ENCODE data around the gene USH1C.

Gene USH1C

GRCh38 chr11:17481905-17482304 lies 62.3 kb downstream of the USH1C start:
- no peak overlapping the region for H3K4me3 ChIP-seq (ENCODE audit: low read depth, low read length)
- H3K36me3 ChIP-seq (ENCODE audit: control insufficient read depth, insufficient read depth, low read length), result no peaks in the 10 kb centered on the region
- H3K9ac ChIP-seq (ENCODE audit: low read depth, low read length), result no peak overlapping the region
- H3K27ac ChIP-seq (ENCODE audit: low read depth, low read length), result no peak overlapping the region
- peaks cover 12% of the 10 kb centered on the region for H3K4me1 ChIP-seq (ENCODE audit: control insufficient read depth, insufficient read depth, low read length)
- no peaks in the 10 kb centered on the region for H3K9me3 ChIP-seq (ENCODE audit: control insufficient read depth, insufficient read depth, low read length)
- H3K27me3 ChIP-seq (ENCODE audit: control insufficient read depth, insufficient read depth, low read length), result peaks cover 25% of the 10 kb centered on the region

- no peaks in the 10 kb centered on the region for H3K9me3 ChIP-seq (ENCODE audit: control insufficient read depth, insufficient read depth, low read length)
- no peak overlapping the region for H3K4me3 ChIP-seq (ENCODE audit: low read depth, low read length)
- H3K4me1 ChIP-seq (ENCODE audit: control insufficient read depth, insufficient read depth, low read length), result peaks cover 12% of the 10 kb centered on the region
- H3K9ac ChIP-seq (ENCODE audit: low read depth, low read length), result no peak overlapping the region
- no peaks in the 10 kb centered on the region for H3K36me3 ChIP-seq (ENCODE audit: control insufficient read depth, insufficient read depth, low read length)
- H3K27me3 ChIP-seq (ENCODE audit: control insufficient read depth, insufficient read depth, low read length), result peaks cover 47% of the 10 kb centered on the region
- no peak overlapping the region for H3K27ac ChIP-seq (ENCODE audit: low read depth, low read length)
These were observed 64.7 kb downstream of the USH1C start for GRCh38 chr11:17479284-17480214.

GRCh38 chr11:17478070-17478469 lies 66.1 kb downstream of the USH1C start:
- Histone ChIP-seq H3K4me1 (ENCODE audit: control insufficient read depth, insufficient read depth, low read length) (peaks cover 12% of the 10 kb centered on the region), H3K36me3 (ENCODE audit: control insufficient read depth, insufficient read depth, low read length) (no peaks in the 10 kb centered on the region), H3K27ac (ENCODE audit: low read depth, low read length) (no peak overlapping the region), H3K4me3 (ENCODE audit: low read depth, low read length) (no peak overlapping the region), H3K9ac (ENCODE audit: low read depth, low read length) (no peak overlapping the region), H3K27me3 (ENCODE audit: control insufficient read depth, insufficient read depth, low read length) (peaks cover 59% of the 10 kb centered on the region), H3K9me3 (ENCODE audit: control insufficient read depth, insufficient read depth, low read length) (no peaks in the 10 kb centered on the region)

- peak overlapping the region; percentile 50; the same call in 1 of the 2 replicates for H3K4me3 ChIP-seq (ENCODE audit: low read depth, low read length)
- no peak overlapping the region for H3K9ac ChIP-seq (ENCODE audit: low read depth, low read length)
- H3K27me3 ChIP-seq (ENCODE audit: control insufficient read depth, insufficient read depth, low read length), result peaks cover 59% of the 10 kb centered on the region
- H3K9me3 ChIP-seq (ENCODE audit: control insufficient read depth, insufficient read depth, low read length), result no peaks in the 10 kb centered on the region
- no peaks in the 10 kb centered on the region for H3K36me3 ChIP-seq (ENCODE audit: control insufficient read depth, insufficient read depth, low read length)
- H3K27ac ChIP-seq (ENCODE audit: low read depth, low read length), result no peak overlapping the region
- H3K4me1 ChIP-seq (ENCODE audit: control insufficient read depth, insufficient read depth, low read length), result peaks cover 12% of the 10 kb centered on the region
These were observed 66.9 kb downstream of the USH1C start for GRCh38 chr11:17477361-17477760.

GRCh38 chr11:17477084-17477333 lies 67.2 kb downstream of the USH1C start:
- Histone ChIP-seq H3K27ac (ENCODE audit: low read depth, low read length) (no peak overlapping the region), H3K4me3 (ENCODE audit: low read depth, low read length) (peak overlapping the region; percentile 50; the same call in 1 of the 2 replicates), H3K9ac (ENCODE audit: low read depth, low read length) (no peak overlapping the region), H3K9me3 (ENCODE audit: control insufficient read depth, insufficient read depth, low read length) (no peaks in the 10 kb centered on the region), H3K4me1 (ENCODE audit: control insufficient read depth, insufficient read depth, low read length) (peaks cover 12% of the 10 kb centered on the region), H3K27me3 (ENCODE audit: control insufficient read depth, insufficient read depth, low read length) (peaks cover 59% of the 10 kb centered on the region), H3K36me3 (ENCODE audit: control insufficient read depth, insufficient read depth, low read length) (no peaks in the 10 kb centered on the region)

- Histone ChIP-seq H3K4me1 (ENCODE audit: control insufficient read depth, insufficient read depth, low read length) (peaks cover 12% of the 10 kb centered on the region), H3K36me3 (ENCODE audit: control insufficient read depth, insufficient read depth, low read length) (no peaks in the 10 kb centered on the region), H3K9ac (ENCODE audit: low read depth, low read length) (no peak within 1 kb of the TSS), H3K4me3 (ENCODE audit: low read depth, low read length) (peak within 1 kb of the TSS; percentile 76), H3K27ac (ENCODE audit: low read depth, low read length) (no peak within 1 kb of the TSS), H3K27me3 (ENCODE audit: control insufficient read depth, insufficient read depth, low read length) (peaks cover 59% of the 10 kb centered on the region), H3K9me3 (ENCODE audit: control insufficient read depth, insufficient read depth, low read length) (no peaks in the 10 kb centered on the region)
These were observed 67.7 kb downstream of the USH1C start, which contains the start of gene ABCC8 for GRCh38 chr11:17476317-17477083. Gene ABCC8 (minus strand): TSS chr11:17476845. CDS start chr11:17476776, 69 bp downstream.

- H3K9me3 ChIP-seq (ENCODE audit: control insufficient read depth, insufficient read depth, low read length), result no peaks in the 10 kb centered on the region
- no peaks in the 10 kb centered on the region for H3K36me3 ChIP-seq (ENCODE audit: control insufficient read depth, insufficient read depth, low read length)
- H3K4me3 ChIP-seq (ENCODE audit: low read depth, low read length), result peak overlapping the region; percentile 76
- peaks cover 59% of the 10 kb centered on the region for H3K27me3 ChIP-seq (ENCODE audit: control insufficient read depth, insufficient read depth, low read length)
- H3K9ac ChIP-seq (ENCODE audit: low read depth, low read length), result no peak overlapping the region
- peaks cover 12% of the 10 kb centered on the region for H3K4me1 ChIP-seq (ENCODE audit: control insufficient read depth, insufficient read depth, low read length)
- no peak overlapping the region for H3K27ac ChIP-seq (ENCODE audit: low read depth, low read length)
These were observed 68.4 kb downstream of the USH1C start for GRCh38 chr11:17475666-17476316.

- Histone ChIP-seq H3K27me3 (ENCODE audit: control insufficient read depth, insufficient read depth, low read length) (peaks cover 48% of the 10 kb centered on the region), H3K9me3 (ENCODE audit: control insufficient read depth, insufficient read depth, low read length) (no peaks in the 10 kb centered on the region), H3K36me3 (ENCODE audit: control insufficient read depth, insufficient read depth, low read length) (no peaks in the 10 kb centered on the region), H3K4me1 (ENCODE audit: control insufficient read depth, insufficient read depth, low read length) (no peaks in the 10 kb centered on the region; the same call in 1 of the 2 replicates), H3K9ac (ENCODE audit: low read depth, low read length) (no peak overlapping the region), H3K27ac (ENCODE audit: low read depth, low read length) (no peak overlapping the region), H3K4me3 (ENCODE audit: low read depth, low read length) (no peak overlapping the region)
These were observed 71.0 kb downstream of the USH1C start for GRCh38 chr11:17473071-17473744.

- no peaks in the 10 kb centered on the region for H3K36me3 ChIP-seq (ENCODE audit: control insufficient read depth, insufficient read depth, low read length)
- no peaks in the 10 kb centered on the region for H3K9me3 ChIP-seq (ENCODE audit: control insufficient read depth, insufficient read depth, low read length)
- no peak overlapping the region for H3K27ac ChIP-seq (ENCODE audit: low read depth, low read length)
- no peaks in the 10 kb centered on the region; the same call in 1 of the 2 replicates for H3K4me1 ChIP-seq (ENCODE audit: control insufficient read depth, insufficient read depth, low read length)
- H3K4me3 ChIP-seq (ENCODE audit: low read depth, low read length), result no peak overlapping the region
- no peak overlapping the region for H3K9ac ChIP-seq (ENCODE audit: low read depth, low read length)
- H3K27me3 ChIP-seq (ENCODE audit: control insufficient read depth, insufficient read depth, low read length), result peaks cover 40% of the 10 kb centered on the region
These were observed 71.7 kb downstream of the USH1C start for GRCh38 chr11:17472467-17472866.

GRCh38 chr11:17471501-17471900 lies 72.7 kb downstream of the USH1C start:
- Histone ChIP-seq H3K27me3 (ENCODE audit: control insufficient read depth, insufficient read depth, low read length) (peaks cover 32% of the 10 kb centered on the region), H3K36me3 (ENCODE audit: control insufficient read depth, insufficient read depth, low read length) (no peaks in the 10 kb centered on the region), H3K9ac (ENCODE audit: low read depth, low read length) (no peak overlapping the region), H3K4me3 (ENCODE audit: low read depth, low read length) (no peak overlapping the region), H3K27ac (ENCODE audit: low read depth, low read length) (no peak overlapping the region), H3K9me3 (ENCODE audit: control insufficient read depth, insufficient read depth, low read length) (no peaks in the 10 kb centered on the region), H3K4me1 (ENCODE audit: control insufficient read depth, insufficient read depth, low read length) (no peaks in the 10 kb centered on the region)
